BE2C (cell line): ENCODE measurements around the gene CACNA1B.
"Not testable (repeated sequence)": the region's sequence is repeated elsewhere in the genome, so short reads cannot be mapped to it uniquely, and the experiment has no call there.

Experiments
- DNase-seq: peaks from one replicate; pipeline ENCODE4 v3.0.0-alpha.2; 2020
- H3K27me3 ChIP-seq: fragments of 250-450 bp; sonication (Bioruptor Pico); 2 replicates; pipeline ENCODE4 v1.5.1; 2020; ENCODE audit warnings: mild to moderate bottlenecking
- H3K36me3 ChIP-seq: fragments of 250-450 bp; sonication (Bioruptor Pico); 2 replicates; pipeline ENCODE4 v1.5.1; 2020; ENCODE audit warnings: mild to moderate bottlenecking
- H3K4me1 ChIP-seq: fragments of 250-450 bp; sonication (Bioruptor Pico); 2 replicates; pipeline ENCODE4 v1.5.1; 2020
- H3K4me3 ChIP-seq: 2 replicates; pipeline ENCODE4 v1.5.1; 2011; ENCODE audit warnings: low read depth, low read length
- H3K9me3 ChIP-seq: fragments of 250-450 bp; sonication (Bioruptor Pico); 2 replicates; pipeline ENCODE4 v1.5.1; 2020
- TF ChIP-seq, protein P1 (sequence below): IDR thresholded peaks from 2 replicates; pipeline ENCODE4 v1.5.1; 2012; ENCODE audit warnings: mild to moderate bottlenecking, low read depth, low read length

The CACNA1B gene

DNA sequence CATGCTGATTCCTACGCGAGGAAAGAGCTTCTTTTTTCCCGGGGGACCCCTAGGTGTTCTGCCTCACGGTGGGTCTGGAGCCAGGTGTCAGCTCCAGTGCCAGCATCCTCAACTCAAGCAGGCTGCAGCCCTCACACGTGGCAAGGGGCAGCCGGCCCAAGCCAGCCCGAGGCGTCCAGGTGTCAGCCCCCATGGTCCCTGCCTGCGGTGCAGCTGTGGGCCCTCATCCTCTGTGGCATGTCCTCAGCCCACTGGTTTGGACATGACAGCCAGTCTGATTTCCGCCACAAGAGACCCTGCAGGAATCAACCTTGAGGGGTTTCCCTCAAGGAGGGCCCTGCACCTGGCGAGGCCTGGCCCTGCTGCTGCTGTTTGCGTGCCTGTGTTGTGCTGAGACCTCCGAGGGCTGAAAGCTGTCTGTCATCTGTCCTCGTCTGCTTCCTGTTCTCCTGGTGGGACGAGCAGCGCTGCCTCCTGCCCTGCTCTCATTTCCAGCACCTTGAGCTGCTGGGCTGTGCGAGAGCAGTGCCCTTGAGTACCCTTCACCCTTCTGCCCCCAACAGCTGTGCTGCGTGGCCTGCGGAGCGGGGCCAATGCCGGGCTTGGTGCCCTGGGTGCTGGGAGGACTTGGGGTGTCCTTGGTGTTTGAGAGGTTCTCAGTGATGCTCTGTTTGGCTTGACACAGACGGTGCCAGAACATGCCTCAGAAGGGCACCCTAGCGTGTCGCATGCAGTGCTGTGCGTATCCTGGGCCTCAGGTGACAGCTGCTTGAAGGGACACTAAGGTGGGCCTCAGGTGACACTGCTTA is 137.6 kb downstream of the CACNA1B start:
- H3K4me3 ChIP-seq: no peak overlapping the region
- H3K36me3 ChIP-seq: no peaks in the 10 kb centered on the region
- DNase-seq: no peak
- H3K9me3 ChIP-seq: no peaks in the 10 kb centered on the region
- no peaks in the 10 kb centered on the region for H3K4me1 ChIP-seq
- H3K27me3 ChIP-seq: no peaks in the 10 kb centered on the region
- TF ChIP-seq, protein P1, sequence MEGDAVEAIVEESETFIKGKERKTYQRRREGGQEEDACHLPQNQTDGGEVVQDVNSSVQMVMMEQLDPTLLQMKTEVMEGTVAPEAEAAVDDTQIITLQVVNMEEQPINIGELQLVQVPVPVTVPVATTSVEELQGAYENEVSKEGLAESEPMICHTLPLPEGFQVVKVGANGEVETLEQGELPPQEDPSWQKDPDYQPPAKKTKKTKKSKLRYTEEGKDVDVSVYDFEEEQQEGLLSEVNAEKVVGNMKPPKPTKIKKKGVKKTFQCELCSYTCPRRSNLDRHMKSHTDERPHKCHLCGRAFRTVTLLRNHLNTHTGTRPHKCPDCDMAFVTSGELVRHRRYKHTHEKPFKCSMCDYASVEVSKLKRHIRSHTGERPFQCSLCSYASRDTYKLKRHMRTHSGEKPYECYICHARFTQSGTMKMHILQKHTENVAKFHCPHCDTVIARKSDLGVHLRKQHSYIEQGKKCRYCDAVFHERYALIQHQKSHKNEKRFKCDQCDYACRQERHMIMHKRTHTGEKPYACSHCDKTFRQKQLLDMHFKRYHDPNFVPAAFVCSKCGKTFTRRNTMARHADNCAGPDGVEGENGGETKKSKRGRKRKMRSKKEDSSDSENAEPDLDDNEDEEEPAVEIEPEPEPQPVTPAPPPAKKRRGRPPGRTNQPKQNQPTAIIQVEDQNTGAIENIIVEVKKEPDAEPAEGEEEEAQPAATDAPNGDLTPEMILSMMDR: no peak

DNA sequence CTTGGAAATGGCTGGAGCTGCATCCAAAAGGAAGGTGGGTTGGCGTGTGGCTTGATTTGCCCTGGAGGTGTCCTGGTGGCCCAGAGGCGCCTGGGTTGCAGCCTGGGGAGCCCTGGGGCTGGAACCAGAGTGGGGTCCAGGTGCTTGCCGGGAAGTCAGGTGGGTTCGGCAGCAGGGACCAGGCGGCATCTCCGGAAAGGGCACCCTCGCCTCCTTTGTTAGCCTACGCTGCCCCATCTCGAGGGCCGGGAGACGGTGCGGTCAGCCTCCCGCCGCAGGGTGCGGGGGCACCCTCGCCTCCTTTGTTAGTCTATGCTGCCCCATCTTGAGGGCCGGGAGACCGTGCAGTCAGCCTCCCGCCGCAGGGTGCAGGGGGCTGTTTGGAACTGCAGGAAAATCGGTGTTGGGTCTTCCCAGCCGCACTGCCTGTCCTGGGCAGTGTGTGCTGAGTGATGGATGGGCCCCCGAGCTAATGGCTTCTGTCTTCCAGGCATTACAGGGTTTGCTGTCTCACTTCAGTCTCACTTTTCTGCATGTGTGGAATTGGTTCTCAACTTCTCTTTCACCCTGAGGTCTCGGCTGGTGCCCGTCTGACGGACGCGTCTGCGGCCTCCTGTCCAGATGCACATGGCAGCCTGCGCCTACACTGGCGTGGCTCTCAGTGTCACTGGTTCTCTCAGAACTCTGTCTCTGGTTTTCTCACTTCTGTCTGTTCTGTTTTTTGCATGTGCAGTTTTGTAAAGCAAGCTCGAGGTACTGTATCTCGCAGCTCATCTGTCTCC is 139.0 kb downstream of the CACNA1B start:
- Histone ChIP-seq H3K4me3 (no peak overlapping the region), H3K9me3 (no peaks in the 10 kb centered on the region), H3K27me3 (no peaks in the 10 kb centered on the region), H3K36me3 (no peaks in the 10 kb centered on the region), H3K4me1 (no peaks in the 10 kb centered on the region)
- DNase-seq: no peak
- TF ChIP-seq, protein P1: no peak

DNA sequence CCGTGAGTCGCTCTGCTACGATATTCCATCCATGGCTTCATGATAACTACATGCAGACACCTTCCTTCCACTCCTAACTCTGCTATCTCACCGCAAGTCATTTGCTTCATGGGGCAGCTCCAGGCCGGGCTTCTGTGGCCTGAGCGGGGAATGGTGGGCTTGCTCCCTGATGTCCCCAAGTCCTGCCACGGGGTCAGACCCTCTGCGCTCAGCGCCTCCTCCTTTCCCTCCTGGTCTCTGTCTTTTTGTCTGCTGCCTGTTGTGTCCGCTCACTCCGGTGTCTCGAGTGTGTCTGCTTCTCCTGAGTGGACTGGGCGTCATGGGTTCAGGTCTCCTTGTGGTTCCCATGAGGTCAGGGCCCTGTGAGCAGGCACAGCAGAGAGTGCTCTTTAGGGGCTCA is 139.6 kb downstream of the CACNA1B start:
- Histone ChIP-seq H3K4me1 (no peaks in the 10 kb centered on the region), H3K27me3 (no peaks in the 10 kb centered on the region)
- TF ChIP-seq, protein P1: no peak

DNA sequence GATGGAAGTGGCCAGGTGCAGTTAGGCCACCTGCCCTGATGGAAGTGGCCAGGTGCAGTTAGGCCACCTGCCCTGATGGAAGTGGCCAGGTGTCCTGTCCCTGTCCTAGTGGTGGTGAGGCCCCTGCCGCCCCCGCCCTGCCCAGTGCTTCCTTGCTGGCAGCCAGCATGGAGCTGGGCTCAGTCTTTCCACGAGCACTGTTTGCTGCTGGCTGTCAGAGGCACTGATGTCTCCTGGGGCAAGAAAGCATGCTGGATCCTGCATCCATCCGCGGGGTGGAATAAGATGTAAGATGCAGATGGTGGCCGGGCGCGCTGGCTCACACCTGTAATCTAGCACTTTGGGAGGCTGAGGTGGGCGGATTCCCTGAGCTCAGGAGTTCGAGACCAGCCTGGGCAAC is 141.9 kb downstream of the CACNA1B start:
- not testable (repeated sequence) for H3K9me3 ChIP-seq, H3K4me3 ChIP-seq, H3K36me3 ChIP-seq, H3K4me1 ChIP-seq, DNase-seq, H3K27me3 ChIP-seq

More for the DNA sequence above, 139.6 kb downstream of the CACNA1B start:
- Histone ChIP-seq H3K9me3 (no peaks in the 10 kb centered on the region), H3K36me3 (no peaks in the 10 kb centered on the region), H3K4me3 (no peak overlapping the region)
- DNase-seq: no peak

DNA sequence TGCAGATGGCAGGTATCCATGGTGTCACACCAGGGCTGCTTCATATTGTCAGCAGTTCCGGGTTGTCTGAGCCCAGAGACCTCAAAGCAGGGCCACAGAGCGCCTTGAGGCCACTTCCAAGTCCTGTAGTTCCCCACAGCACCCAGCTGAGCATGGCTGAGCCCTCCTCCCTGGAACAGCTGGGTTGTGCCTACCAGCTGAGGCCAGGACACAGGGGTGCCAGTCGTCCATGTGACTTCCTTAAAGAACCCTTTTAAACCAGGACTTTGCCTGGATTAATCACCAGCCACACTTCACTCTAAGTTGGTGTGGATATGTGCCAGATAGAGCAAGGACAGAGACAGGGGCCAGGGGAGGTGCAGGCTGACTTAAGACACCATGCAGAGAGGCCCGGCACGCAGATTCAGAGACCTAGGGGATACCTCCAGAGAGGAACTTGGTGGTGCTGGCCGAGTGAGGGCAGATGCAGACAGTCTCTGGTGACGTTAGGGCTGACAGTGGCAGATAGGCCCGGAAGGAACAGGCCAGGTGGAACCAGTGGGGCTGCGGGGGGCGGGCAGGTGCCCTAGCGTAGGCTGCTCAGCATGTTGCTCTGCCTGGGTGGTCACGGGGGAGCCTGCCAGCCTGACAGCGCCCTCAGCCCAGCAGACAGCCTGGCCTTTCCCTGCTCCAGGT is 142.7 kb downstream of the CACNA1B start:
- no peaks in the 10 kb centered on the region for H3K27me3 ChIP-seq
- H3K9me3 ChIP-seq: no peaks in the 10 kb centered on the region
- H3K4me3 ChIP-seq: no peak overlapping the region
- no peaks in the 10 kb centered on the region for H3K4me1 ChIP-seq
- no peaks in the 10 kb centered on the region for H3K36me3 ChIP-seq
- TF ChIP-seq, protein P1: no peak
- no peak for DNase-seq

DNA sequence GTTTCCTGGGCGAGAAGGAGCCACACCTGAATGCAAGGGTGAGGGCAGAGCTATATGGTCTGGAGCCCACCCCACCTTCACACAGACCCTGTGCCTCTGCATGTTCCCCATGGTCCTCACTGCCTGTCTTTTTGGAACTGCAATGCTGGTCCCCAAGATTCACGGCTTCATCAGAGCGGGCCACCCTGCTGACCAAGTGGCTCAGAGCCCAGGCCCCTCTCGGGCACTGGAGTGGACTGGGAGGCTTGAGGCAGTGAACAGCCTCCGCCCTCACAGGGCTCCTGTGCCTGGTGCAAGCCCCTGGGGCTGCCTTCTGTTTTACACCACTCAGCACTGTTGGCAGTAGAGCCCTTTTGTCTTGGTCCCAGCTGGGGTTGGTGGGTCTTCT is 143.2 kb downstream of the CACNA1B start:
- H3K4me3 ChIP-seq: no peak overlapping the region
- no peaks in the 10 kb centered on the region for H3K4me1 ChIP-seq
- no peaks in the 10 kb centered on the region for H3K27me3 ChIP-seq
- H3K36me3 ChIP-seq: no peaks in the 10 kb centered on the region
- DNase-seq: no peak
- no peaks in the 10 kb centered on the region for H3K9me3 ChIP-seq
- TF ChIP-seq, protein P1: no peak
